HG02970 (cell line): ENCODE measurements around the gene HTATIP2.
"Not testable (repeated sequence)": the region's sequence is repeated elsewhere in the genome, so short reads cannot be mapped to it uniquely, and the experiment has no call there.

Source experiments
- ATAC-seq: cut with Tn5 transposase; IDR thresholded peaks from one replicate; pipeline ENCODE4 v1.9.1; 2021; ENCODE audit warnings: mild to moderate bottlenecking, moderate library complexity, moderate number of reproducible peaks; ENCODE audit not compliant: unreplicated experiment, low FRiP score

HTATIP2 gene

GRCh38 chr11:20369826-20370225 lies 6.3 kb downstream of the HTATIP2 start:
- ATAC-seq: no peak

DNA sequence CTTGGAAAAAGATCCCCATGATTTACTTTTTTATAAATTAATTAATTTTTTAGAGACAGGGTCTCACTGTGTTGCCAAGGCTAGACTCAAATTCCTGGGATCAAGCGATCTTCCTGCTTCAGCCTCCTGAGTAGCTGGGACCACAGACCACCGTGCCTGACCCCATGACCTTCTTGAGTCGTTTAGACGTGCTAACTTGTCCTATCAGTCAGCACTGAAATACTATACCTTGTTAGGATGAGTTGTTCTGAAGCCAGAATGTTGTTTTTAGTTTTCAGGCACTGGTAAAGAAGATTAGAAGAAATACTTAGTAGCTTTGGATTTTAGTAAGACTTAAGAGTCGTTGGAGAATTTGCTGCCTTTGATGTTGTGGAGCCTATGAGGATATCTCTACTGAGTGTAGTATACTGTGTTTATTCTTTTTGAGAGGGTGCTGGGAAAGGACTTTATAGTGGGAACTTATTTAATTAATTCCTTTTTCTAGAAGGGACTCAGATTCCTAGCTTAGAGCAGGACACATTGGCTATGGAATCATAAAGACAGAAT lies 8.6 kb downstream of the HTATIP2 start:
- no peak for ATAC-seq

GRCh38 chr11:20373147-20373546 lies 9.6 kb downstream of the HTATIP2 start:
- no peak for ATAC-seq

DNA sequence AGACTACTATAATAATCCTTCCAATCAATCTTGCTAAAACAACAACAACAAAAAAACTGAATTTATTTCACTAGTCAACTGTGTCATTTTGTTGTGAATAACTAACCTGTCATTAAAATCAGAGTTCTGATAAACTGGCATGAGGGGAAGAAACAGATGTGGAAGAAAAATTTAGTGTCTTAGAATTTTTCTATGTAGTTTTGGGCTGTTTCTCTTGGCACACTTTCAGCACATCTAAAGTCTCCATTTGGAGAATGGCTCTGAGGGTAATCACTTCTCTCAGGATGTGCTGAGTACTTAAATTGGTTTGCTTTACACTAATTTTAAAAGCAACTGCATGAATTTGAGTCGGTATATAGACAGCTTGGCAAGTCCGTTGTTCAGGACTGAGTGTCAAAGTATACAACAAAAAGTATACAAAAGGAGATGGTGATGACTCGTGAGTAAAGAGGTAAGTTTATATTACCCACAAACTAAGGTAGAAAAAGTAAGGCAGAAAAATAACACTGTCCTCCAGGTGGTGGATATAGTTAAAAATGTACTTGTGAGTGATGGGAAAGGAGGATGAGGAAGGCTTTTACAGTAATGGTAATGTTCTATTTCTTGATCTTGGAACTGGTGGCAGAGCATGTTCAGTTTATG lies 10.2 kb downstream of the HTATIP2 start:
- no peak for ATAC-seq

GRCh38 chr11:20374741-20375300 lies 11.3 kb downstream of the HTATIP2 start:
- no peak for ATAC-seq

DNA sequence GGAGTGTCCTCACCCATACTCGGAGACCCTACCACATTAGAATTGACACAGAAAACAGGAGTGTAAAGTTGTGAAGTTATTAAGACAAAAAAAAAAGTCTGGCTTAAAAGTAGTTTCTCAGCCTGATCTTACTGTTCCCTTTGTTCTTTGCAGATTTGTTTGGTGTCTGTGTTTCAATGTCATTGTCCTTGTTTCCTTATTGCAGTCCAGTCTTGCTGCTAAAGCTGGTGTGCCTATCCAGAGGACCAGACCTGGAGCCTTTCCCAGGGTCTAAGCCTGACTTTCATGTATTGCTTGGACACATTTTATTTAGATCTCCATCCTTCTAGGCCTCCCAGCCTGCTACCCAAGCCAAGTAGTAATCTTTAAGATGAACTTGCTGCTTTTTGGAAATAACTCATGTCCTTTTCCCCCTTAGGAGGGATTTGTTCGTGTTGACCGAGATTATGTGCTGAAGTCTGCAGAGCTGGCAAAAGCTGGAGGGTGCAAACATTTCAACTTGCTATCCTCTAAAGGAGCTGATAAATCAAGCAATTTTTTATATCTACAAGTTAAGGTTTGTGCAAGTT lies 12.7 kb downstream of the HTATIP2 start:
- no peak for ATAC-seq

DNA sequence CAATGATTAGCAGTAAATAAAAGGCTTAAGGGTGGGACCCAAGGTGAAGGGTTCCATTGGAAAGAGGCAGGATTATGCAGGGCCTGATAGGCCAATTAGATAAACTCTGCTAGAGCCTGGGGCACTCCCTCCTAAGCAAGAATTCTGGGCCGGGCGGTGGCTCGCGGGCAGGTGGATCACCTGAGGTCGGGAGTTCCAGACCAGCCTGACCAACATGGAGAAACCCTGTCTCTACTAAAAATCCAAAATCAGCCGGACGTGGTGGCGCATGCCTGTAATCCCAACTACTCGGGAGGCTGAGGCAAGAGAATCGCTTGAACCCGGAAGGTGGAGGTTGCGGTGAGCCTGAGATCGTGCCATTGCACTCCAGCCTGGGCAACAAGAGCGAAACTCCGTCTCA lies 22.5 kb downstream of the HTATIP2 start:
- ATAC-seq: not testable (repeated sequence)

- ATAC-seq: peak; percentile 93
These were observed 24.0 kb downstream of the HTATIP2 start, which contains the start of gene PRMT3 for GRCh38 chr11:20387261-20388095. Gene PRMT3 (plus strand): TSS chr11:20387716. CDS start chr11:20387747, 31 bp downstream.

DNA sequence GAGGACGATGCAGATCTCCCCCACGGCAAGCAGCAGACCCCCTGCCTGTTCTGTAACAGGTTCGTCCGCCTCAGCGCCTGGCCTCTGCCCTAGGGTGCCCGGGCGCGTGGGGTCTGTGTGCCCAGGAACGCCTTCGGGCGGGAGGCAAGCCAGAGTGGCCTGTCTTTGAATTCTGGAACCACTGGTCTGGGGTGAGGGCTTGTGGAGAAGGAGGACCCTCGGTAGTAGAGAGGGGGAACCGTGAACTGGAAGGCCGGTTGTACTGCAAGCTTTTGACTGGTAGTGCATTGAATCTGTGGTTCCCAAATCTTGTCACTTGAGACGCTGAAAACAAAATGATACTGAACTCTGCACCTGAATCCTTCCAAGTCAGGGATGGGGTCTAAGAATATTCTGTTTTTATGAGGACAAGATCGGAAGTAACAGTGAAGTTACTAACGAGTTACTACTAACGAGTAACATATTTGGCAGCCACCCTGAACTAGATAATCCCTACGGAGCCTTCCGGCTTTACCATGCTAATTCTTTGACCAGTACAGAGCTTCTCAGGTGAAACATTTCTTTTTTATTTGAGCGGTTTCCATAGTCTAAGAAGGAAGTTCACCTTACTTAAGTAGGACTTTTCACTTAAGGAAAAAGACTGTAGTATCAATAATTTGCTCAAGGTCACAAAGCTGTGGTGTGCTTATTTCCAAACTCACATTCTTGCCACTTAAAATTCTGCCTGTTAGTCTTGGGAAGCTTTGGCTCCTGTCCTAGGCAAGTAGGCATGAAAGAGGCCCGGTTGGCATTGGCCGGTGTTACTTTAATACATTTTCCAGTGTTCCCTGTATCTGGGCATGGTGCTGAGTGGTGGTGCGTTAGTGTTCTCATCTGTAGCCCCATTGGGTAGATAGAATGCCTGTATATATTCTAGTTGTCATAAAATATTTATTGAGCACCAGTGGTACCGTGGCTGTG lies 24.9 kb downstream of the HTATIP2 start:
- peak; percentile 22 for ATAC-seq

- ATAC-seq: no peak
These were observed 33.8 kb downstream of the HTATIP2 start for GRCh38 chr11:20397281-20397680.

GRCh38 chr11:20399498-20399897 lies 36.0 kb downstream of the HTATIP2 start:
- no peak for ATAC-seq

DNA sequence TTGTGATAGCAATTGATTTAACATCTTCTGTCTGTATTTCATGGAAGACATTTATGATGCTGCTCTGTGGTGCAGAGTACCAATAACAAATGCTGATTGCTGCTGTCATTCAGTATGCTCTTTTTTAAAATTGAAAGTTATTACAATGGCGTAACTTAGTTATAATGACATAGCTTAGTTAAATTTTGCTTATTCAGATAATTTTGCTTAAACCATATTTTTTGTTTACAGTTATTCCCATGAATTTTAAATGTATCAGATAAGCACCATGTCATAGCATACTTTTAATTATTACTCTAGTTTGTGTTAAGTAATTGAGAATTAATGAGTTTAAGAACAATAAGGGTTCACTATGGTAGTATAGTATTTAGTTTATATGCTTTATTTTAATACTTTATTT lies 39.5 kb downstream of the HTATIP2 start:
- no peak for ATAC-seq

DNA sequence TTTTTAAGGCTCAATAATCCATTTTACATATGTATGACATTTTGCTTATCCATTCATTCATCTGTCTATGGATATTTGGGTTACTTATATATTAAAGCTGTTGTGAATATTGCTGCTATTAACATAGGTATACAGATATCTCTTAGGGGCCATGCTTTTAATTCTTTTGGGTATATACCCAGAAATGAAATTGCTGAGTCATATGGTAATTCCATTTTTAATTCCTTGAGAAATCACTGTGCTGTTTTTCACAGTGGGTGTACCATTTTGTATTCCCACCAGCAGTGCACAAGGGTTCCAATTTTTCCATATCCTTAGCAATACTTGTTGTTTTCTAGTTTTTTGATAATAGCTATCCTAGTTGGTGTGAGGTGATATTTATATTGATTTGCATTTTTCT lies 43.0 kb downstream of the HTATIP2 start:
- no peak for ATAC-seq

- no peak for ATAC-seq
These were observed 43.8 kb downstream of the HTATIP2 start for GRCh38 chr11:20407344-20407743.

DNA sequence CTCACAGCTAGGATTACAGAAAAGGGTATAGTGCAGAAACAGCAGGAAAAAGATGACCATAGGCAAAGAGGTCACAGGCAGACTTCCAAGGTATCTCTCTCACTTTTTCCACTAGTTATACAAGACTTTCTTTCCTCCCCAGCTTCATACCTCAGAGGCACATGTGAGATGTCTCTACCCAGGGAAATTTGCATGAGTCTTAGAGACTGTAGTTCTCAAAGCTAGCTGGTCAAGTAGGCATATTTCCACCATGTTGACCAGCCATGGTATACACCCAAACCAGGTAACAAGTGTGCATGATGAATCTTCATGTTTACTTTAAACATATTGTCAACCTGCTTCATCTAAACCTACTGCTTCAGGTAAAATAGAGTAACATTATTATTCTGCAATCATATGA lies 51.9 kb downstream of the HTATIP2 start:
- no peak for ATAC-seq

- ATAC-seq: no peak
These were observed 54.3 kb downstream of the HTATIP2 start for GRCh38 chr11:20417771-20418170.

GRCh38 chr11:20421946-20422345 lies 58.4 kb downstream of the HTATIP2 start:
- ATAC-seq: no peak

DNA sequence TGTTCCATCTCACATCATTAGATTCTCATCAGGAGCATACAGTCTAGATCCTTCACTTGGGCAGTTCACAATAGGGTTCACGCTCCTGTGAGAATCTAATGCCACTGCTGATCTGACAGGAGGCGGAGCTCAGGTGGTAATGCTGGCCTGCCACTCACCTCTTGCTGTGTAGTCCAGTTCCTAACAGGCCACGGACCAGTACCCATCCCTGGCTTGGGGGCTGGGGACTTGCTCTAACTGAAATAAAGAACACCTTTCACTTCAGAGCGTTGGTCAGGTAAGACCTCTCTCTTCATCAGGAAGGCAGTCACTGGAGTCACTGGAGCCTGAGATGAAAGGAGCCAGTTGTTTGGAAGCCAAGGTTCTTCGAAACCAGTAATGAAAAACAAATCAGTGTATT lies 65.7 kb downstream of the HTATIP2 start:
- no peak for ATAC-seq
